Fibroblast of skin of right quadriceps (primary cell): ENCODE data around the gene LGR4.
A peak's percentile ranks its signal among the peaks of the same experiment; 100 is the strongest.

Experiments used
- DNase-seq: peaks from one replicate; pipeline ENCODE4 v3.0.0-alpha.2; 2013

The LGR4 gene

DNA sequence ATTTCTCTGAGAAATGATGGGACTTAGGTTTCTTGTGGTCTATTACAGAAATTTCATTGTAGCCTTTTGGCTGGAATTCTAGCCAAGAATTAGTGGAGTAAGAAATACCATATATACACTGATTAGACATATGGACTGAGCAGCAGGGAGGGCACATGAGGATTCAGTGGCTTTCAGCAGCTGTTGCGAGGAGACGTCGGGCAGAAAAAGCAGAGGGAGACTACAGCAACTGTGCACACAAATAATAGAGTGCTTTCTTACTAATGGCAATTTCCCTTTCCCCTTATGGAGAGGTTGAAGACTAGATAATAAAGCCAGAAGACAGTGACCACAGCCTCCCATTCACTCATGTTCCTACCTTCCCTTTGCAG is 74.2 kb downstream of the LGR4 start:
- no peak for DNase-seq

DNA sequence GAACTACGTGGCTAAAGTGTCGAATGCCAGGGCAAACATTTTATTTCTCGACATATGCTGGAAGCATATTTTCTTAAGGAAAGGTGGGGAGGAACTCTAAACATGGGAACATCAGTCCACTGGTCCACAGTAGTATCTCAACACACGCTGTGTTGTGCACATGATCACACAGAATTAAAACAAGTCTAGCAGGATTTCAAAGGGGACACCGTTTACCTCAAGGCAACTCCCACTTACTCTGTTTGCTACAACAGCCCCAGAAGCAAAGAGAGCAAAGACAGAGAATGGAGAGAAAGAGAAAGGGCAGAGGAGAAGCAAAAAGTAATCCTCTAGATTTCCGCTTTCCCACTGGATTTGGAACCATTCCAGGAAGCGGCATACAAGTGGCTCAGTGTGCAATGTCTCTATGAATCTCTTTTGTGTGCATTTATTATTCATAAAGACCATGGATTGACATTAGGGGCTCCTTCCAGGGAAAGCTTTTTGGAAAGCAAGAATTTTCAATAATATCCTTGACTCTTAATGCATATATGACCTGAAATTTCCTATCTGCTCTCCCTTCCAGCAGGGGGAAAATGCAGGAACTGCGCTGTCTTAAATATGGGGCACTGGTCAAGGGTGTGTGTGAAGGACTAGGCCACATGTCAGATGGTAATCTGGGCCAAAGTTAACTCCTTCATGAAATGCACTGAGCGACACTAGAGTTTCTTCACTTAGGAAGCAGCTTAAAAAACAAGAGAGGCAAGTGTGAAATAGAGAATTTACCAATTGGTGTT is 74.8 kb downstream of the LGR4 start:
- DNase-seq, result no peak

DNA sequence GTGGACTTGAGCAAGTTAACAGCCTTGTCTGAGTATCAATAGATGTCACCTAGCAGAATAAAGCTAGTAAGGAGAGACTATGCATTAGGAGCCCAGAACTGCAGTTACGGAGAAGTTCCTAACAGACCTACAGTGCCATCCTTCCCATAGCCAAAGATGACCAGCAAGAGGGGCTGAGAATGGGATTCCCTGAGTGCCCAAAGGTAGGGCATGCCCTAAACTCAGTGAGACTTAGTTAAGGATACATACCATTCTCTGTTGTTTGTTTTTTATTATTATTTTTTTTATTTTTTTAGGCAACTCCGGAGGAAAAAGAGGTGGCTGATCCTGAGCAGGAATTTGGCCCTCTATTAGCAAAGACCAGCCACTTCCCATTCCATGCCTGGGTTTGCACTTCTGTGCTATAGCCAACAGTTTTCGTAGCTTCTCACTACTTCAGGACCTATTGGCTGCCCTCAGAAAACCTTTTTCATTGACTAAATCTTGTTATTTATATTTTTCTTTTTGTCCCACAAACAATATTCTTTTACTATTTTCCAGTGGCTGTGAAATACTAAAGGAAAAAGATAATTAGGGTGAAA is 76.2 kb downstream of the LGR4 start:
- no peak for DNase-seq

GRCh38 chr11:27395556-27396258 is 76.9 kb downstream of the LGR4 start:
- DNase-seq, result peak; percentile 58

DNA sequence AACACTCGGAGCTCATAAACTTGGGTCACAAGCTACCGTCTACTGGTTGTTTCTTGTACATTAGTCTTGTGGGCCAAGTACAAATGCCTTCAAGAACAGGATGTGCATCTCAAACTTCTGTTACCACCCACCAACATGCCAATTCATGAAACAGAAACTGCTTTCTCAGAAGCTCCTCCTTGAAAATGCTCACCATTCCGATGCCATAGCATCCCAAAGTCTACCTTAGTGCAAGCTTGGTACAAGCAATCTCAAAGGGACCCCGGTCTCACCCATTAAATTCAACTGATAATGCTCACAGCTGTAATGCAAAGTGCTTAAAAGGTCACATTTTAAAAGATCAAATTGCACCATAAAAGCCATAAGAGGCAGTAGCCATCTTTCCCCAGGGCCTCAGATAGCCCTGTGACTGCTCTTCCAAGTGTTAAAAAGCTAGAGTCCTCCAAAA is 77.8 kb downstream of the LGR4 start:
- no peak for DNase-seq

GRCh38 chr11:27392278-27393114 is 80.1 kb downstream of the LGR4 start:
- DNase-seq, result peak; percentile 64

GRCh38 chr11:27391331-27392015 is 81.1 kb downstream of the LGR4 start:
- no peak for DNase-seq

GRCh38 chr11:27390318-27391295 is 82.0 kb downstream of the LGR4 start:
- DNase-seq, result peak; percentile 68

DNA sequence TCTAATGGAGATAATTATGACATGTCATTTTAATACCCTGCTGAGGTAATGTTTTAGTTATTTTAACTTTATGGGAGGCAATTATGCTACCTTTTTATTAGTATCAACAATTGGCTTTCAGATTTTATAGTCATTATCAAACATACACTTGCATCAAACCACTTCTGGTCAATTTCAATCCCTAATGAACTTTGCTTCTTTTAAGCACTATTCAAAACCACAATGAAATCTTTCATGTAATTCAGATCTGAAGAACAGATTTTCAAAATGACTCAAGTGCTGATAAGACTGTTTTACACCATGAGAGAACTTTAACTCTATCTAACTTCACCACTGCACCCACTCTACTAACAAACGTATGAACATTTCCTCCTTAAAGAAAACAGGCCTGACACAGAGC is 83.7 kb downstream of the LGR4 start:
- no peak for DNase-seq

GRCh38 chr11:27388001-27388400 is 84.6 kb downstream of the LGR4 start:
- DNase-seq, result no peak

- DNase-seq, result no peak
These were observed 85.2 kb downstream of the LGR4 start for GRCh38 chr11:27387362-27387761.

- DNase-seq, result no peak
These were observed 86.3 kb downstream of the LGR4 start for GRCh38 chr11:27386181-27386845.

DNA sequence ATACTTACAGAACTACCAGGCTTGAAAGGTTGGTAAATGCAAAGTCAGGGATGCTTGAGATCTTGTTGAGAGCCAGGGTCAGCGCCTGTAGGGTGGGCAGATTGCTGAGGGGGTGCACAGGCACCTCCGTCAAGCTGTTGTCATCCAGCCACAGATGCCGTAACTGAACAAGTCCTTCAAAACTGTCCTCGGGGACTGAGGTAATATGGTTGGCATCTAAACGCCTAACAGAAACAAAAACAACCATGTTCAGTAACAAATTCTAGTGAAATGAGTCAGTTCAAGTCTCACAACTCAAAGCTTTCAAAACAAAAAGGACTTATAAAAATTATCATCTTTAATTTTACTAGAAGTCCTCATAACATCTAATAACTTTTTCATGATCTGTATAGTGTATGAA is 87.3 kb downstream of the LGR4 start:
- peak; percentile 83 for DNase-seq

DNA sequence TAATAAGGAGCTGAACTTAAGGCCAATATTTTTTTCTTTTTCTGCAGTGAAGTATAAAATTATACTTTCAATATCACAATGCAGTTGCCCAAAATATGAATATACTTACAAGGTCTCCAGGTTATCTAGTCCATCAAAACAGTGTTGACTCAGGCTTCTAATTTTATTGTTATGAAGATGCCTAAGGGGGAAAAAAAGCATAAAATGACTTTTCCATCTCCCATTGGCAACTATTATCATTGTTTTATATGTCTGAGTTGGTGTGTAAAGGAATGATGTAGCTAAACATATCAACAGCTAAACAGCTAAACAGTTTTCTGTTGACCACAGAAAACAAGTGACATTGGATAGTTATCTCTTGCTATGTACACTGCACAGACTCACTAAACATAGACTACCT is 88.4 kb downstream of the LGR4 start:
- DNase-seq, result no peak

- DNase-seq, result no peak
These were observed 88.9 kb downstream of the LGR4 start for GRCh38 chr11:27383645-27384044.

DNA sequence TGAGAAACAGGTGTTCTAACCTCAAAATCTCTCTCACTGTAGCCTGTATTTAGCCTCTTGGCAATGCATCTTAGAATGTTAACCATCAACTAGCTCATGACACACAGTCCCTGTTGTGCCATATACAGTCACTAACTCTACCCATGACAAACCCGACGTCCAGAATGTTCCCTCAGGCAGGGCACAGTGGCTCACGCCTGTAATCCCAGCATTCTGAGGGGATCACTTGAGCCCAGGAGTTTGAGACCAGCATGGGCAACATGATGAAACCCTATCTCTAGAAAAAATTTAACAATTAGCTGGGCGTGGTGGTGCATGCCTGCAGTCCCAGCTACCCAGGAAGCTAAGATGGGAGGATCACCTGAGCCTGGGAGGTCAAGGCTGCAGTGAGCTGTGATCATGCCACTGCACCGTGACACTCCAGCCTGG is 91.3 kb downstream of the LGR4 start:
- no peak for DNase-seq

DNA sequence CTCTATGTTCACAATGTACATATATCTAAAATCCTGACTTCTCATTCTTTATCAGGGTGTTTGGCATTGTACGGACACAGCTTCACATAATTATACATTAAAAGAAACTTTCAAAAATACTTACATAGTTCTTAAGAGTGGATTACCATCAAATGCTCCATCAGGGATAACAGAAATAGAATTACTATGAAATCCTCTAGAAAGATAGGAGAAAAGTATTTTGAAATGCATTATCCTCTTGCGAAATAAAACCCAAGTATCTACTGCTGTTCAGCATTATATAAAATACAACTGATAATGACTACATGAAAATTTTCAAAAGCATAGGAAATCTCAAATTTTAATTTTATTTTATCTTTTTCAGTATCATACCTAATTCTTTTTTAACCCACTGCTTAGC is 91.8 kb downstream of the LGR4 start:
- no peak for DNase-seq

DNA sequence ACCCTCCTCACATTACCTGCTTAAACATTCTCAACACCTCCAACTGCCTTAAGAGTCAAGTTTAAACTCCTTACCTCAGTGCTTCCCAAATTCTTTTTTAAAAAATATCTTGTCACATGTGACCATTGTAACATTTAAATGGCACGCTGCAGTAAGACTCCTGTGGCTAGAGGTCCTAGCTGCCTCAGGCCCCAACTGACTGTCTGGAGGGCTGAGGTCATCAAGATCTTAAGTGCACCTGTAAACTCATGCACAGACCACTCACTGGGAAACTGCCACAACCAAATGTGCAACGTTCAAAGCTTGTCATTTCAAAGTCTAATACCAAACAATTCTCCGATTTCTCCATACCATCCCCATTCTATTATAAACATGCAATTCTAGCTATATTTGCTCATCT is 93.1 kb downstream of the LGR4 start:
- no peak for DNase-seq

DNA sequence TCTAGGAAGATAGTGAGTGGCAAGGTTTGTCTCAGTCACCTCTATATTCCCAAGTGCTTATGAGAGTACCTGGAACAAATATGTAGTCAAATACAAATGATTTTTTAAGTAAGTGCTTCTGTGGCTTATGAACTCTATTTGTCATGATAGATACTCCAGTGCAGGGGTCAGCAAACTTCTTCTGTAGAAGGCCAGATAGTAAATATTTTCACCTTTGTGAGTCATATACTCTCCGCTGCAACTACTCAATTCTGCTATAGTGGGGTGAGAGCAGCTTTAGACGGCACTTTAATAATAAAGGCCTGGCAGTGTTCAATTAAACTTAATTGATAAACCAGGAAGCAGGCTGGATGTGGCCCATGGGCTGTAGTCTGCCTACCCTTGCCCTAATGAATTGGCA is 97.2 kb downstream of the LGR4 start:
- no peak for DNase-seq

- DNase-seq, result no peak
These were observed 98.6 kb downstream of the LGR4 start for GRCh38 chr11:27373856-27374602.
